Neural crest cell (in vitro differentiated cells): ENCODE measurements around the gene TNC. TPM values are rescaled to one million over a fixed set of nuclear protein-coding genes. Genes with fewer than 3 reads are reported as not detected.

Source experiments
- DNase-seq: peaks from one replicate; pipeline ENCODE4 v3.0.0; 2021; ENCODE audit warnings: low read depth, mixed read lengths, low spot score
- H3K27ac Mint-ChIP-seq: one replicate; pipeline ENCODE4 v1.8.0; 2021; ENCODE audit warnings: mild to moderate bottlenecking, mixed read lengths; ENCODE audit not compliant: unreplicated experiment
- H3K27me3 Mint-ChIP-seq: 2 replicates; pipeline ENCODE4 v1.8.0; 2021; ENCODE audit warnings: low read depth, mild to moderate bottlenecking, mixed read lengths
- H3K36me3 Mint-ChIP-seq: 2 replicates; pipeline ENCODE4 v1.8.0; 2021; ENCODE audit warnings: low read depth, mild to moderate bottlenecking, mixed read lengths
- H3K4me1 Mint-ChIP-seq: 2 replicates; pipeline ENCODE4 v1.8.0; 2021; ENCODE audit warnings: mixed read lengths
- H3K4me3 Mint-ChIP-seq: one replicate; pipeline ENCODE4 v1.8.0; 2021; ENCODE audit warnings: mild to moderate bottlenecking, mixed read lengths
- H3K9me3 Mint-ChIP-seq: 2 replicates; pipeline ENCODE4 v1.8.0; 2021; ENCODE audit warnings: mixed read lengths
- total RNA-seq: library from RNA; stranded (reverse); gene quantifications from 2 replicates; pipeline ENCODE4 v1.2.1, GENCODE V29; 2021
- TF ChIP-seq, protein P1 (sequence below): fragments of 200-600 bp; sonication (generic); conservative IDR thresholded peaks from 2 replicates; pipeline ENCODE4 v1.5.0; 2021; ENCODE audit warnings: antibody characterized with exemption, mild to moderate bottlenecking

The TNC gene
- total RNA-seq, 1 donor from 2014 or later, result 0.30 TPM

GRCh38 chr9:115013998-115014397, 104.0 kb downstream of the TNC start:
- no peaks in the 10 kb centered on the region for H3K9me3 Mint-ChIP-seq
- no peak overlapping the region for H3K27ac Mint-ChIP-seq
- TF ChIP-seq, protein P1, sequence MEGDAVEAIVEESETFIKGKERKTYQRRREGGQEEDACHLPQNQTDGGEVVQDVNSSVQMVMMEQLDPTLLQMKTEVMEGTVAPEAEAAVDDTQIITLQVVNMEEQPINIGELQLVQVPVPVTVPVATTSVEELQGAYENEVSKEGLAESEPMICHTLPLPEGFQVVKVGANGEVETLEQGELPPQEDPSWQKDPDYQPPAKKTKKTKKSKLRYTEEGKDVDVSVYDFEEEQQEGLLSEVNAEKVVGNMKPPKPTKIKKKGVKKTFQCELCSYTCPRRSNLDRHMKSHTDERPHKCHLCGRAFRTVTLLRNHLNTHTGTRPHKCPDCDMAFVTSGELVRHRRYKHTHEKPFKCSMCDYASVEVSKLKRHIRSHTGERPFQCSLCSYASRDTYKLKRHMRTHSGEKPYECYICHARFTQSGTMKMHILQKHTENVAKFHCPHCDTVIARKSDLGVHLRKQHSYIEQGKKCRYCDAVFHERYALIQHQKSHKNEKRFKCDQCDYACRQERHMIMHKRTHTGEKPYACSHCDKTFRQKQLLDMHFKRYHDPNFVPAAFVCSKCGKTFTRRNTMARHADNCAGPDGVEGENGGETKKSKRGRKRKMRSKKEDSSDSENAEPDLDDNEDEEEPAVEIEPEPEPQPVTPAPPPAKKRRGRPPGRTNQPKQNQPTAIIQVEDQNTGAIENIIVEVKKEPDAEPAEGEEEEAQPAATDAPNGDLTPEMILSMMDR, result peak; percentile 91
- H3K36me3 Mint-ChIP-seq, result no peaks in the 10 kb centered on the region
- H3K4me3 Mint-ChIP-seq, result no peak overlapping the region
- no peaks in the 10 kb centered on the region for H3K4me1 Mint-ChIP-seq
- H3K27me3 Mint-ChIP-seq, result peaks cover 6% of the 10 kb centered on the region
- peak; percentile 66 for DNase-seq

DNA sequence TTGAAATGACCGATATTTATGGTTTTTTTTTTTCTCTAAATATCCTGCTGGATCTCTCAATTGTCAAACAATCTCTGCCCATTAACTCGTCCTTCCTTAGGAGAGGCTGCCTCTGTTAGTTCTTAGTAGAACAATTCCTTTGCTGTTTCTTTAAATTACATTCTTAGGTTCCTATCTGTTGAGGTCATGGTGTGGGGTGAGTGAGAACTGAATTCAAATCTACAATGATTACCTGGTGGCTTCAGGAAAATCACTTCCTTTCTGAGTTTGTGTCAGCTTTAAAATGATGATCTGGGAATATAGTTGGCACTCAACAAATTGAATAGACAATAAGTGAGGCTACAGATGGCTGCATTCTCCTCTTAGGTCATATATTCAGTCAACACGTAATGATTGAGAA, 105.5 kb downstream of the TNC start:
- Mint-ChIP-seq H3K27ac (no peak overlapping the region), H3K4me1 (no peaks in the 10 kb centered on the region), H3K9me3 (no peaks in the 10 kb centered on the region), H3K4me3 (no peak overlapping the region), H3K27me3 (peaks cover 7% of the 10 kb centered on the region), H3K36me3 (no peaks in the 10 kb centered on the region)
- DNase-seq, result no peak
- TF ChIP-seq, protein P1, result no peak

DNA sequence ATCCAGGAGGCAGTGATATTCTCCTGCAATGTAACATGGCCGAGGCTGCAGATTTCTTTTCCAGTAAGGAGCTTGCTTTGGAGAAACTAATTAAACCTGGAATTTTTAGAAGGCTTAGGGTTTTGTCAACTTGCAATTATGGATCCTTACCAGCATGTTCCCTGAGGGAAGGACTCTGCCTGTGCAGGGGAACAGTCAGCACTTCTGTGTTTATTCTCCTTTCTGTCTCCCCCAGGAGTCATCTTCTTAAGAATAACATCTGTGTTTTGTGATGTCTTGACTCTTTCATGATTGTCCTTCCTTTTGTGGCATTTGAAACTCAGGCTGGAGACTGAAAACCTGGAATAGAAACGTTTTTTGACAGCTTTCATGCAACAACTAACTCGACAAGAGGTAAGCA, 107.1 kb downstream of the TNC start:
- H3K36me3 Mint-ChIP-seq, result no peaks in the 10 kb centered on the region
- TF ChIP-seq, protein P1, result no peak
- no peak overlapping the region for H3K27ac Mint-ChIP-seq

DNA sequence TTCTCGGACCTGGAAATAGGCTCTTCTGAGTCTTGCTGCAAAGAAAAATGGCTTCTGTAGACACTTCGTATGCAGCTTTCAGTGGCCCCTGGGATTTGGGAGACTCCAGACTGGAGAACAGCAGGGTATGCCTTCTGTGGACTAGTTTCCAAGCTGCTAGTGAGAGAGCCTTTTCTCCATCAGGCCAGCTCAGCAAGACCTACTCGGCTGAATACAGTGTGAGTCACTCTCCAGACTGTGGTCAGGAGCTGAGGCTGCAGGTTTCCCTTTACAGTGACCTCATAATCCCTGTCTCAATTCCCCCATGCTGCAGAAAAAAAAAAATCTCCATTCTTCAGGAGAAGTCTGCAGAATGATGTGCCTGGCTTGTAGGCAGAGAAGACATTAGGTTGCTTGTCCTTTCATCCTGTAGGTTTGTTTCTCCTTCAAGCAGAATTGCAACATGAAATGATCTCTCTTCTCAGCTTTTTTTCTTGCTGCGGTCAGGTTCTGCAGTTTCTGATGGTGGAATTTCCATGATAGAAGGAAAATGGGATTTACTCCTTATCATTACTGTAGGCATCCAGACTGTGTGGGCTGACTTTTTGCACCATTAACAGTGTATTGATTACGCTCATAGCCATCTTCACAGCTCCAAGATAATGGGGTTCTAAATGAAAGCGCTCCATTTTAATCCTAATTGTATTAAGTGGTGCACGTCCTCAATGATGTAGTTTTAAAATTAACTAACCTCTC, 109.3 kb downstream of the TNC start:
- H3K27me3 Mint-ChIP-seq, result peaks cover 7% of the 10 kb centered on the region
- H3K4me1 Mint-ChIP-seq, result no peaks in the 10 kb centered on the region
- peak overlapping the region; percentile 38 for H3K27ac Mint-ChIP-seq

More for the DNA sequence above, 107.1 kb downstream of the TNC start:
- Mint-ChIP-seq H3K4me1 (no peaks in the 10 kb centered on the region), H3K9me3 (no peaks in the 10 kb centered on the region), H3K27me3 (peaks cover 7% of the 10 kb centered on the region), H3K4me3 (no peak overlapping the region)
- DNase-seq, result no peak

DNA sequence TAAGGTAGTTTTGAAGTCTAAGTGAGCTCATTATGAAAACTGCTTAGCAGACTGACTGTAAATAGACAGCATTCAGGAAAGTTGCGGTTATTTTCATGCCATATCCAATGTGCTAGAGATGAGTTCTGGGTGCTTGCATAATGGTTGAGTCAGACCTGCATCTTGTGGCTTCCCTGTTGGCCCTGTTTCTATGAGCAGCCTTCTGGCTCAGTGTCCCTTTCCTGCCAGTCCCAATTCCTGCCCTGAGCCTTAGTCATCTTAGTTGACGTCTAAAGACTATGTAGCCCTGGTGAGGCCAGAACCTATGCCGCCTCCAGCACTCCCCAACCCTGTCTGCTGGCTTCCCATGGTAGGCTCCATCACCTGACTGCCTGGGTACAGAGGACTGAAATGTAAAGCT, 111.3 kb downstream of the TNC start:
- Mint-ChIP-seq H3K9me3 (no peaks in the 10 kb centered on the region), H3K27me3 (peaks cover 7% of the 10 kb centered on the region), H3K4me1 (no peaks in the 10 kb centered on the region), H3K27ac (no peak overlapping the region), H3K36me3 (no peaks in the 10 kb centered on the region), H3K4me3 (no peak overlapping the region)
- no peak for DNase-seq
- TF ChIP-seq, protein P1, result no peak

More for the DNA sequence above, 109.3 kb downstream of the TNC start:
- H3K4me3 Mint-ChIP-seq, result no peak overlapping the region
- H3K36me3 Mint-ChIP-seq, result no peaks in the 10 kb centered on the region
- no peak for DNase-seq
- no peaks in the 10 kb centered on the region for H3K9me3 Mint-ChIP-seq
- TF ChIP-seq, protein P1, result no peak
